Measurements from ENCODE around the gene MGST2.
"Not testable (repeated sequence)": the region's sequence is repeated elsewhere in the genome, so short reads cannot be mapped to it uniquely, and the experiment has no call there.

The MGST2 gene

DNA sequence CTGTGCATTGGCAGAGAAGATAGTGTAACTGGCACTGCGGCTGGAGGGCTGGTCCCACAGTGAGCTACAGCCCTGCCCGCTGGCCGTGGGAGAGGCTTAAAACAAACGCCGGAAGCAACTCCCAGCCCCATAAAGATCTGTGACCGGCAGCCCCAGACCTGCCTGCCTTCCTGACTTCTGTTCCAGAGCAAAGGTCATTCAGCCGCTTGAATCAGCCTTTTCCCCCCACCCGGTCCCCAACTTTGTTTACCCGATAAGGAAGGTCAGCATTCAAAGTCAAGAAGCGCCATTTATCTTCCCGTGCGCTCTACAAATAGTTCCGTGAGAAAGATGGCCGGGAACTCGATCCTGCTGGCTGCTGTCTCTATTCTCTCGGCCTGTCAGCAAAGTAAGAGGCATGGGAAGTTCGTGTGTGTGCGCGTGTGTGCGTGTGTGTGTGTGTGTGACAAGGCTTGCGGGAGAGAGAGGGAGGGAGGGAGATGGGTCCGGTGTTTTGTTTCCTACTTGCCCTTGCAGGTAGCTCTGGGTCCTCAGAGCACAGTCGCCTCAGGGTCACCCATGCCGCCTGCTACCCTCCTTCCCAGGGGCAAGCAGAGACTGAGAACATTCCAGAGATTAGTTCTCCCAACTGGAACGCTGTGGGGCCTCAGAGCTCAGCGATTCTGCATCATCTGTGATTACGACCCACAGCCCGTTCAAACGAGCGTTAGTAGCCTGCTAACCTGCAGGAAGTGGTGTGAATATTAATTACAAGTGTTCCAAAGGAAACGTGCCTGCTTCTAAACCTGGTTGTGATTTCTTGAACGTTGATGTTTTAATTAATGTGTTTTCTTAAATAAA, at the start of gene MGST2:
Gene MGST2 (plus strand): TSS at position 130 of the 840 bp plus-strand sequence. CDS start 201 bp downstream, at position 331.
- no peaks in the 10 kb centered on the region for H3K36me3 Mint-ChIP-seq
- peak; percentile 63 for ATAC-seq
- H3K9me3 Mint-ChIP-seq = no peaks in the 10 kb centered on the region
- peak within 1 kb of the TSS; percentile 78 for H3K27ac Mint-ChIP-seq
- H3K4me3 Mint-ChIP-seq = peak within 1 kb of the TSS; percentile 90
- H3K27me3 Mint-ChIP-seq = peaks cover 27% of the 10 kb centered on the region
- H3K4me1 Mint-ChIP-seq = peaks cover 18% of the 10 kb centered on the region

DNA sequence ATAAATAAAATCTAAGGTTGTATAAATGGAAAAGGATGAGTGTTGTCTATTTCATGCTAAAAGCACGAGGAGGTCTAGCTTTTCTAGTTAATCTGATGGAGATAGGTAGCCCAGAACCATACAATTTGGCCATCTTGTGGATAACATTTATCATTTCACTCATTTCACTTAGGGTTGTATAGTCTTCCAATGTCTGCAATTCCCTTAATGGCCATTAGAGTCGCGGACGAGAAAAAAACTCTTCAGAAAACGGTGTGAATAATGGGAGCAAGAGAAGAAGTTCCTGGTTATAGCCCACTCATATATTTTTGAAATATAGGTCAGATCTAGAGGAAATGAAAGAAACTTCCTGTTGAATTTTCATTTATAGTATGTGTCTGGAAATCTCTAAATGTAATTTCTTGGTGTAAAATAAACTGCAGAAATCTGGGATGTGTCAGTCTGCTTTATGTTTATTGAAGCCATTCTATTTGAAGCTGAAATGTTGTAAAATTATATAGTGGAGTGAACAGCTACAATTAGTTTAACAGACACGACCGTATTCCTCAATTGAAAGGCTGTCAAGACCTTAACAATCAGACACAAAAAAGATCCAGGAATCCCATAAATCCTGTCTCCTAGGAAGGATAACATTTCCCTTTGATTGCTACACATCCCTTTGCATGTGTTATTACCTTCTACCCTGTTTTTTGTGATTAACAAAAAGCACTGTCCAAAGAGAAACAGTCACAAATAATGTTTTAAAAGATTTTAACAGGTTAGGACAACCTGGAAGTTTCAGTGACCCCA, 47.7 kb upstream of the MGST2 start:
- Mint-ChIP-seq H3K36me3 (no peaks in the 10 kb centered on the region), H3K27me3 (peaks cover 8% of the 10 kb centered on the region), H3K4me1 (no peaks in the 10 kb centered on the region), H3K27ac (no peak overlapping the region), H3K4me3 (no peak overlapping the region), H3K9me3 (no peaks in the 10 kb centered on the region)
- ATAC-seq = no peak

- no peak for ATAC-seq
- no peak overlapping the region for H3K27ac Mint-ChIP-seq
- no peak overlapping the region for H3K4me3 Mint-ChIP-seq
- no peaks in the 10 kb centered on the region for H3K36me3 Mint-ChIP-seq
- peaks cover 25% of the 10 kb centered on the region for H3K27me3 Mint-ChIP-seq
- no peaks in the 10 kb centered on the region for H3K9me3 Mint-ChIP-seq
- H3K4me1 Mint-ChIP-seq = no peaks in the 10 kb centered on the region
Measured at GRCh38 chr4:139619644-139620043, 46.0 kb upstream of the MGST2 start.

GRCh38 chr4:139622901-139623381, 42.7 kb upstream of the MGST2 start:
- no peaks in the 10 kb centered on the region for H3K36me3 Mint-ChIP-seq
- ATAC-seq = no peak
- H3K4me3 Mint-ChIP-seq = no peak overlapping the region
- H3K4me1 Mint-ChIP-seq = no peaks in the 10 kb centered on the region
- H3K9me3 Mint-ChIP-seq = no peaks in the 10 kb centered on the region
- H3K27me3 Mint-ChIP-seq = peaks cover 41% of the 10 kb centered on the region
- no peak overlapping the region for H3K27ac Mint-ChIP-seq

- no peak overlapping the region for H3K4me3 Mint-ChIP-seq
- ATAC-seq = no peak
- no peaks in the 10 kb centered on the region for H3K4me1 Mint-ChIP-seq
- H3K9me3 Mint-ChIP-seq = no peaks in the 10 kb centered on the region
- H3K27me3 Mint-ChIP-seq = peaks cover 41% of the 10 kb centered on the region
- H3K36me3 Mint-ChIP-seq = no peaks in the 10 kb centered on the region
- H3K27ac Mint-ChIP-seq = no peak overlapping the region
Measured at GRCh38 chr4:139624441-139625092, 41.1 kb upstream of the MGST2 start.

GRCh38 chr4:139625093-139625455, 40.5 kb upstream of the MGST2 start:
- H3K4me1 Mint-ChIP-seq = no peaks in the 10 kb centered on the region
- H3K27ac Mint-ChIP-seq = no peak overlapping the region
- H3K27me3 Mint-ChIP-seq = peaks cover 41% of the 10 kb centered on the region
- no peak for ATAC-seq
- H3K9me3 Mint-ChIP-seq = no peaks in the 10 kb centered on the region
- H3K36me3 Mint-ChIP-seq = no peaks in the 10 kb centered on the region
- no peak overlapping the region for H3K4me3 Mint-ChIP-seq

- Mint-ChIP-seq H3K36me3 (no peaks in the 10 kb centered on the region), H3K4me1 (no peaks in the 10 kb centered on the region), H3K9me3 (no peaks in the 10 kb centered on the region), H3K27me3 (peaks cover 41% of the 10 kb centered on the region), H3K4me3 (no peak overlapping the region), H3K27ac (no peak overlapping the region)
- ATAC-seq = no peak
Measured at GRCh38 chr4:139625482-139625881, 40.1 kb upstream of the MGST2 start.

GRCh38 chr4:139628184-139629012, 37.2 kb upstream of the MGST2 start:
- no peak overlapping the region for H3K4me3 Mint-ChIP-seq

GRCh38 chr4:139629436-139630125, 36.0 kb upstream of the MGST2 start:
- Mint-ChIP-seq H3K4me3 (no peak overlapping the region), H3K4me1 (no peaks in the 10 kb centered on the region), H3K27ac (no peak overlapping the region), H3K27me3 (peaks cover 34% of the 10 kb centered on the region), H3K36me3 (no peaks in the 10 kb centered on the region), H3K9me3 (no peaks in the 10 kb centered on the region)
- ATAC-seq = no peak

More at GRCh38 chr4:139628184-139629012, 37.2 kb upstream of the MGST2 start:
- Mint-ChIP-seq H3K4me1 (no peaks in the 10 kb centered on the region), H3K27me3 (peaks cover 34% of the 10 kb centered on the region), H3K27ac (no peak overlapping the region), H3K9me3 (no peaks in the 10 kb centered on the region), H3K36me3 (no peaks in the 10 kb centered on the region)
- ATAC-seq = no peak

DNA sequence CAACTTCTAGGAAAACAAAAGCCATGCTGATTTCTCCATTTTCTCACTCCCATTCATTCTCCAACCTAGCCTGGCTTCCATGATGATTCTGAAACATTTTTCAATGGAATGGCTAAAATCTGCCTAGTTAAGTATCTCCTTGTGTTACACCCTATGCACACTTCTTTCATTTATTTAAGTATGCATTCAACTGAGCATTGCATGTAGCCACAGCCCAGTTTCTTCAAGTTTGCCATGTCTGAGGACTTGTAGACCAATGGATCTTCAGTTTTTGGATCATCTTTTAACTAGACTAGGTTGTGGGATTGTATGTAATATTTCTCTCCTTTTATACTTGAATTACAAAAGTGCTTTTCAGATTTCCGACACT, 35.5 kb upstream of the MGST2 start:
- no peak overlapping the region for H3K4me3 Mint-ChIP-seq
- H3K27ac Mint-ChIP-seq = no peak overlapping the region
- no peaks in the 10 kb centered on the region for H3K9me3 Mint-ChIP-seq
- H3K27me3 Mint-ChIP-seq = peaks cover 30% of the 10 kb centered on the region
- no peak for ATAC-seq
- H3K36me3 Mint-ChIP-seq = no peaks in the 10 kb centered on the region
- H3K4me1 Mint-ChIP-seq = no peaks in the 10 kb centered on the region

GRCh38 chr4:139630991-139631390, 34.6 kb upstream of the MGST2 start:
- H3K4me3 Mint-ChIP-seq = no peak overlapping the region

DNA sequence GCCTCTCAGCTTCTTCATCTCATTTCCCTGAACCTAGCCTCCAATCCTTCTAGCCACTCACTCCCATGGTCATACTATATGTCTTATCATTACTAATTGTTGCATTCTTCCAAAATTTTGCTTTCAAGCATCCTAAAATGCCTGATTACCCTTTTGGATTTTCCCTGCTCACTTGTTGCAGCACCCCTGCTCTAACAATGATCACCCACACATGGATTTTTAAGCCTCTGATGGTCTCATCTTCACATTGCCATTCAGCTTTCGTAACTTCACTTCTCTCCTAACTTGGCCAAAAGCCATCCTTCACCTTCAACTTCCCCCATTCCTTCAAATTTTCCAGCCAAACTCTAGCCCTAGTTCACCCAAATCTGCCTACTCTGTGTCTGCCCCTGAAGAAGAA, 33.8 kb upstream of the MGST2 start:
- Mint-ChIP-seq H3K4me3 (no peak overlapping the region), H3K9me3 (no peaks in the 10 kb centered on the region), H3K4me1 (no peaks in the 10 kb centered on the region), H3K27me3 (peaks cover 27% of the 10 kb centered on the region), H3K27ac (no peak overlapping the region), H3K36me3 (no peaks in the 10 kb centered on the region)
- no peak for ATAC-seq

More at GRCh38 chr4:139630991-139631390, 34.6 kb upstream of the MGST2 start:
- Mint-ChIP-seq H3K9me3 (no peaks in the 10 kb centered on the region), H3K4me1 (no peaks in the 10 kb centered on the region), H3K27ac (no peak overlapping the region), H3K36me3 (no peaks in the 10 kb centered on the region), H3K27me3 (peaks cover 35% of the 10 kb centered on the region)
- no peak for ATAC-seq

DNA sequence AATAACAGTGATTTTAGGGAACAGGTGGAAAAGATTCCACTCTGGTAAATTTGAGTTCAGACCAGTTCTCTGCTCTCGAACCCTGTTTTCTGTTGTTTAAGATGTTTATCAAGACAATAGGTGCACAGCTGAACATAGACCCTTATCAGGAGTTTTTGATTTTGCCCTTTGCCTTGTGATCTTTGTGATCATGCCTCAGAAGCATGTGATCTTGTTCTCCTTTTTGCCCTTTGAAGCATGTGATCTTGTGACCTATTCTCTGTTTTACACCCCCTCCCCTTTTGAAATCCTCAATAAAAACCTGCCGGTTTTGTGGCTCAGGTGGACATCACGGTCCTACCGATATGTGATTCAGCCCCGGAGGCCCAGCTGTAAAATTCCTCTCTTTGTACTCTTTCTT, 32.9 kb upstream of the MGST2 start:
- H3K4me3 Mint-ChIP-seq, H3K27ac Mint-ChIP-seq, H3K9me3 Mint-ChIP-seq, H3K36me3 Mint-ChIP-seq, H3K4me1 Mint-ChIP-seq, ATAC-seq: not testable (repeated sequence)
- H3K27me3 Mint-ChIP-seq = peaks cover 27% of the 10 kb centered on the region

GRCh38 chr4:139633195-139633594, 32.4 kb upstream of the MGST2 start:
- H3K27ac Mint-ChIP-seq = no peak overlapping the region
- no peak overlapping the region for H3K4me3 Mint-ChIP-seq
- H3K27me3 Mint-ChIP-seq = peaks cover 27% of the 10 kb centered on the region

More at GRCh38 chr4:139633195-139633594, 32.4 kb upstream of the MGST2 start:
- Mint-ChIP-seq H3K36me3 (no peaks in the 10 kb centered on the region), H3K4me1 (no peaks in the 10 kb centered on the region), H3K9me3 (no peaks in the 10 kb centered on the region)
- ATAC-seq = no peak
